ENCODE measurements around the gene THAP7.

THAP7 gene

DNA sequence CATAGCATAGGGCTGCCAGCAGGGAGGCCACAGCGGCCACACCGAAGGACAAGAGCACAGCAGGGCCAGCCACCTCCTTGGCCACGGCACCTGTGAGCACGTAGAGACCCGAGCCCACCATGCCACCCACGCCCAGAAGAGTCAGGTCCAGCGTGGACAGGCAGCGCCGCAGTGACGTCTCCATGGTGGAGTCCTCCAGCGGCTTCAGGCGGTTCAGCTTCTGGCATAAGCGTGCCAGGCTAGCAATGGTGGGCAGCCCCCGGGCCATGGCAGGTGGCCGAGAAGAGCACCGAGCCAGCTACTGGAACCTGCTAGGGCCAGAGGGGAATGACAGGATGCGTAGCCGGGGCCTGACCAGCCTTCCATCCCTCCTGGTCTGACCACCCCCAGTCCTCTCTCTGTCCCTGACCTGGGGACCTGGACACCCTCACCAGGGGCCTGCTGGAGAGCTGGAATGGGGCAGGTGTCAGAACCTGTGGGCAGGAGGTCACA, 29.7 kb upstream of the THAP7 start:
- DNase-seq (ENCODE audit: low read depth) = no peak

GRCh38 chr22:21030621-21031544, 29.0 kb upstream of the THAP7 start:
- no peak for DNase-seq (ENCODE audit: low read depth)

DNA sequence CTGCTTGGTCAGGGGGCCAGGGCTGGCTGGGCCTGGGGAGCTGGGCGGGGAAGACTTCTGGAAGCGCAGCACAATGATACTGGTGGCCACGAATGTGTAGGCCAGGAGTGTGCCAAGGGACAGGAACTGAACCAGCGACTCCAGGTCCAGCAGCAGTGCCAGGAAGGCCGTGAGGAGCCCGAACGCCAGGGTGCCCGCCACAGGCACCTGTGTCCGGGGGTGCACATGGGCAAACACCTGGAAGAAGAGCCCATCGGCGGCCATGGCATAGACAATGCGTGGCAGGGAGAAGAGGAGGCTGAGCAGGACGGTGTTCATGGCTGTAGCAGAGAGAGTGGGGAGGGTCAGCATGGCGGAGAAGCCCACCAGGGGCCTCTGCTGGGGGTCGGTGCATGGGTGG, 28.1 kb upstream of the THAP7 start:
- DNase-seq (ENCODE audit: low read depth) = no peak

- DNase-seq (ENCODE audit: low read depth) = no peak
These were observed 27.6 kb upstream of the THAP7 start for GRCh38 chr22:21029486-21030025.

GRCh38 chr22:21028277-21029251, 26.6 kb upstream of the THAP7 start:
- DNase-seq (ENCODE audit: low read depth) = no peak

DNA sequence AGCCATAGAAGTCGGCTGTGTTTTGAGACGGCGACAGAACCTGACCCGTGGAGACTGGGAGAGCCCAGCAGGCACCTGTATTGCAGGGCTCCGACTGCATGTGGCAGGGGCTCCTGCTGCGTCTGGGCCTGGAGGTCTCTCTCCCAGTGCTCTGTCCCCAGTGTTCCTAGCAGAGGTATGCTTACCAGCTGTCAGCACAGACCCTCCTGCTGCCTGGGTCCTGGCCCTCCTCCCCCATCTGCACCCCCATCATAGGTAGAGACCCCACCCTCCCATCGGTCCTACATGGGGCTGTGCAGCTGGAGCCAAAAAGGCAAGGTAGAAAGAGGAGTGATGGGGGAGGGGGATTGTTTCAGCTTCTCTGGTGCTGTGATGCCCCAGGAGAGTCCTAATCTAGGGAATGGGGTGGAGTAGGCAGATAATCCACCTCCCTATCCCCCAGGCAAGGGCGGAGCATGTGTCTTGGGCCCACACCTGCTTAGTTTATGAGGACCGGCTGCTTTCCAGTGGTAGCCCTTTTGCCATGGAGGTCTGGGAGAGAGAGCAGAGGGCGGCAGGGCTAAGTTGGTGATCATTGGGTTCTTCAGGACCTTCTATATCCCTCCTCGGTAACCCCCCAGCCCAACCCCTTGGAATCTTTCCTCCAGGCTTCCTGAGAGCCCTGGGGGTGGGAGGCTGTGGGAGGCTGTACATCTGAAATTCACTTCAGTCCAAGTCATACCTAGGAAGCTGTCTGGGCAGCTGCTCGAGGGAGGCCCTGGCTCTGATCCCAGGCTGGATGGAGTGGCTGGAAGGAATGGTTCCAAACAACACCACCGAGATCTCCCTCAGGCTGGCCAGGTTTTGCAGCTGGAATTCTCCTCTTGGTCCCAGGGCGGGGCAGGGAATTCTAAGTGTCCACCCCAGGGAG, 25.1 kb upstream of the THAP7 start:
- DNase-seq (ENCODE audit: low read depth) = no peak

DNA sequence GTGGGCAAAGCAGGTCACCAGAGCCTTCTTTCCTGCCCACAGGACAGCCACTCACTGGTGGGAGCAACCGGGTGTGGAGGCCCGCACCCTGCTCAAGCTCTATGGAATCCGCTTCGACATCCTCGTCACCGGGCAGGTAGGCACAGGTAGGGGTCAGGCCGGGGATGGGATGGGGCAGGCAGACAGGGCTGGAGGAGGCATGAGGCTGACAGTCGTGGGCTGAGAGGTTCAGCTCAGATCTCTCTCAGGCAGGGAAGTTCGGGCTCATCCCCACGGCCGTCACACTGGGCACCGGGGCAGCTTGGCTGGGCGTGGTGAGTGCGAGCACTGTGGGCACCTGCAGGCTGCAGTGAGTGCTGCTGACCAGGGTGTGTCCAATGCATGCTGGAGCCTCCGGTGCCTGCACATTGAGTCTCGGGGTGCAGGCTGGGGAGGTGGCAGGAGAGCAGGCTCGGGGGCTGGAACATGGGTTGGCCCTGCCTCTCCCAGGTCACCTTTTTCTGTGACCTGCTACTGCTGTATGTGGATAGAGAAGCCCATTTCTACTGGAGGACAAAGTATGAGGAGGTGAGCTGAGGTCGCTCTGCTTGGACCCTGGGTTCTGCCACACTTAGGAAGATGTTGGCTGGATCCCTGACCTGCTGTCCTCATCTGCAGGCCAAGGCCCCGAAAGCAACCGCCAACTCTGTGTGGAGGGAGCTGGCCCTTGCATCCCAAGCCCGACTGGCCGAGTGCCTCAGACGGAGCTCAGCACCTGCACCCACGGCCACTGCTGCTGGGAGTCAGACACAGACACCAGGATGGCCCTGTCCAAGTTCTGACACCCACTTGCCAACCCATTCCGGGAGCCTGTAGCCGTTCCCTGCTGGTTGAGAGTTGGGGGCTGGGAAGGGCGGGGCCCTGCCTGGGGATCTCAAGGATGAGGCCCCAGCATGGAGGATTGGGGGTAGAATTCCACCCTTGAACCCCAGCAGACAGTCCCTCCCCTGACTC, 24.1 kb upstream of the THAP7 start:
- no peak for DNase-seq (ENCODE audit: low read depth)

DNA sequence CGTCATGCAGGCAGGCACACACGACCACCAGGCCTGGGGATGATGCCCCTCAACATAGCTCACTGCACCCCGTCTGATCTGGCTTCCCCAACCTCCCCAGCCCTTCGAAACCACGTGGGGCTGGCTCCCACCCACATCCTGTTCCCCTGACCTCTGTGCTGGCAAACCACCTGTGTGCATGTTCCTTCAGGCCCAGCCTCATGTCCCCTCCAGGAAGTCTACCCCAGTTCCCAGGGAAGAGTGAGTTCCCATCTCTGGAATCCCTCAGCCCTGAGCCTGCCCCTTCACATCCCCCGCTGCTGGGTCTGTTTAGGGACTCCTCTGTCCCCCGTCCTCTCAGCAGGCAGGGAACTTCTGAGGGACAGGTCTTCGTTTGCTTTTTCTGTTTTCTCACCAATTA, 23.3 kb upstream of the THAP7 start:
- no peak for DNase-seq (ENCODE audit: low read depth)

DNA sequence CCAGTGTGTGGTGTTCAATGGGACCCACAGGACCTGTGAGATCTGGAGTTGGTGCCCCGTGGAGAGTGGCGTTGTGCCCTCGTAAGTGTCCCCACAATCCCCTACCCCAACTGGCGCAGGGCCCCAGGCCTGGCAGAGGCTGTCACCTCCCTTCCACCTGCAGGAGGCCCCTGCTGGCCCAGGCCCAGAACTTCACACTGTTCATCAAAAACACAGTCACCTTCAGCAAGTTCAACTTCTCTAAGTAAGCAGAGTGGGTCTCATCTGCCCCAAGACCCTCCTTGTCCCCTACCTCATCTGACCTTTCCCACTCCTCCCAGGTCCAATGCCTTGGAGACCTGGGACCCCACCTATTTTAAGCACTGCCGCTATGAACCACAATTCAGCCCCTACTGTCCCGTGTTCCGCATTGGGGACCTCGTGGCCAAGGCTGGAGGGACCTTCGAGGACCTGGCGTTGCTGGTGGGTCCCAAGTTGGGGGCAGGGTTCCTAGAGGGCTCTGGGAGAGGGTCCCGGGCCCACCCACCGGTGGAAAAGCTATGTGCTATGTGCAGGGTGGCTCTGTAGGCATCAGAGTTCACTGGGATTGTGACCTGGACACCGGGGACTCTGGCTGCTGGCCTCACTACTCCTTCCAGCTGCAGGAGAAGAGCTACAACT, 21.2 kb upstream of the THAP7 start:
- no peak for DNase-seq (ENCODE audit: low read depth)

- DNase-seq (ENCODE audit: low read depth) = no peak
These were observed 20.6 kb upstream of the THAP7 start for GRCh38 chr22:21022507-21022906.

GRCh38 chr22:21020802-21021429, 19.0 kb upstream of the THAP7 start:
- DNase-seq (ENCODE audit: low read depth) = no peak

- no peak for DNase-seq (ENCODE audit: low read depth)
These were observed 16.4 kb upstream of the THAP7 start for GRCh38 chr22:21018314-21018713.

DNA sequence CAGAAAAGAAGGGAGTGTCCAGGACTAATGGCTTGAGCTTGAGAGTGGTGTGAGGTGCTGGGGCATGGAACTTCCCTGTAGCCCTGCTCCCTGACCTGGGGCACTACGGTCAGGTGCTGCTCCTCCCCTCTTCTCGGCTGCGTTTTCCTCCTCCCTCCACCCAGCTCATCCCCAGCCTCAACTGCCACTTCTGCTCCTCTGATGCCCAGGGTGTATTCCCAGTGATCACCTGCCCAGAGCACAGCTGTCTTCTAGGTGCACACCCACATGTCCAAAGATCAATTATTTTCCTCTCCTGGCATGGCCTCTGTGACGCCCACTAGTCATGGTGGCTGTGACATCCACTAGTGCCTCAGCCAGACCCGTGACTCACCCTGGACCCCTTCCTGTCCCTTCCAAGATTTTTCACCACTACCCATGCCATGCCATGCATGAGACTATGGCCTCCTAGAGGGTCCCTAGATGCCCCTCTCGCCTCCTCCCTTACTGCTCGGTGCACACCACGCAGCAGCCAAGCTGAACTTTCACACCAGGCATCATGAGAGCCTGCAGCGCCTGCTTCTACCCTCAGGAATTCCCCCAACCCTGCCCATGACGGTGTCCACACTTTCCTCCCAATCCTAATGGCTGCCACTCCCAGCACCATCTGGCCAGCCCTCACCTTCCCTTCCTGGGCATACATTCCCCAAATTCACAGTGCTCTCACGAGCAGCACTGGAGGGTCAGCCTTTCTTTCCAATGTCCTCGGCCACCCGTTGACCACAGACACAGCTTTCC, 14.9 kb upstream of the THAP7 start:
- no peak for DNase-seq (ENCODE audit: low read depth)

DNA sequence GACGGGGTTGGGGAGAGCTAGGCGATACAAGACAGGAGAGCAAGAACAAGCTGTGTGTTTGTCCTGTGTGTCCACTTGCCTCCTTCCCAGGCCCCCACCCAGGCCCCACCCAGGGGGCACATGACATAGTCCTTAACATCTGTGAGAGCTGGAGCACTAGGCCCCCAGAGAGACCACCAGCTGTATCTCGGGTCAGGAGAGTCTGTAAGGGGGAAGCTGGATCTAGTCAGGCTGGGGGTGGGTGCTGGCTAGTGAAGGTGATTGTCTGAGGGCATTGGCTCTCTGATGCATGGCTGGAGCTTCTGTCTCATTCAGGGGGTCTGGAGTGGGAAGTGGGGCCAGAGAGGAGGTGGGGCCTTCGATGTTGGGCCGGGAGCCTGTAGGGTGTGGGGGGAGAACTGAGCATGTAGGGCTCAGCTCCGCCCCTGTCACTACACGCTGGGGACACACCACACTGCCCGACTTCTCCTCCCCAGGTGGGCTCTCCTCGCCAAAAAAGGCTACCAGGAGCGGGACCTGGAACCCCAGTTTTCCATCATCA, 13.6 kb upstream of the THAP7 start:
- DNase-seq (ENCODE audit: low read depth) = no peak

- DNase-seq (ENCODE audit: low read depth) = no peak
These were observed 13.0 kb upstream of the THAP7 start, which contains the start of gene P2RX6 for GRCh38 chr22:21014726-21015465. P2RX6 (plus strand) TSS chr22:21015165; CDS start chr22:21015175, 10 bp downstream.

DNA sequence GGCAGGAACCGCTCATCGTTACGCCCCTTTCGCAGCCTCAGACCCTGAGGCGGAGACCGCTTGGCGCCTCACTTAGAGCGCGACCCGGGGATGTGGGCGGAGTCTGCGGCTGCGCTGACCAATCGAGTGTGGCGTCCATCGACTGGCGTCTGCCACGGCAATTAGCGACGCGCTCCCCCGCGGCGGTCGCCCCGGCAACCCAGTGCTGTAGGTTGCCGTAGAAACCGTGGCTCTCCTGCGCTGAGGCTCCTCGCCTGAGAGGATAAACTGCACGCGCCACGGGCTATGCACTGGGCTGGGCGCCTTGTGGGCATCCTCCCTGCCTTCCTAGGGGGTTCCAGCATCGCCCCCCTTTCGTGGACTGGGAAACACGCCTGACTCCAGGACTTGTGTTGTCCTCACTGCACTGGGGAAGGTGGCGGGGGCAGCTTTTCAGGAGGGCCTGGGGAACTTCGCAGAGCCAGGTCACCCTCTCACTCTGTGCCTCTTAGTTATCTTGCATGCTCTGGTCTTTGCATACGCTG, 12.3 kb upstream of the THAP7 start:
- peak; percentile 53 for DNase-seq (ENCODE audit: low read depth)

All from GM04503 (cell line).